IPS-18a (cell line): ENCODE data around the gene FRAS1.
A peak's percentile ranks its signal among the peaks of the same experiment; 100 is the strongest.

Experiments used
- H3K27ac ChIP-seq: one replicate; pipeline ENCODE4 v1.5.1; 2013; ENCODE audit warnings: low read length
- H3K27me3 ChIP-seq: one replicate; pipeline ENCODE4 v1.6.1; 2013; ENCODE audit warnings: mild to moderate bottlenecking, low read length; ENCODE audit not compliant: control insufficient read depth, insufficient read depth
- H3K36me3 ChIP-seq: one replicate; pipeline ENCODE4 v1.6.1; 2013; ENCODE audit warnings: low read depth, low read length; ENCODE audit not compliant: control insufficient read depth
- H3K4me1 ChIP-seq: one replicate; pipeline ENCODE4 v1.6.1; 2013; ENCODE audit warnings: low read depth, low read length; ENCODE audit not compliant: control insufficient read depth
- H3K4me3 ChIP-seq: one replicate; pipeline ENCODE4 v1.5.1; 2013; ENCODE audit warnings: low read length
- H3K9ac ChIP-seq: one replicate; pipeline ENCODE4 v1.6.1; 2013; ENCODE audit warnings: mild to moderate bottlenecking, low read length, moderate library complexity
- H3K9me3 ChIP-seq: one replicate; pipeline ENCODE4 v1.6.1; 2013; ENCODE audit warnings: low read depth, low read length; ENCODE audit not compliant: control insufficient read depth

Gene FRAS1

DNA sequence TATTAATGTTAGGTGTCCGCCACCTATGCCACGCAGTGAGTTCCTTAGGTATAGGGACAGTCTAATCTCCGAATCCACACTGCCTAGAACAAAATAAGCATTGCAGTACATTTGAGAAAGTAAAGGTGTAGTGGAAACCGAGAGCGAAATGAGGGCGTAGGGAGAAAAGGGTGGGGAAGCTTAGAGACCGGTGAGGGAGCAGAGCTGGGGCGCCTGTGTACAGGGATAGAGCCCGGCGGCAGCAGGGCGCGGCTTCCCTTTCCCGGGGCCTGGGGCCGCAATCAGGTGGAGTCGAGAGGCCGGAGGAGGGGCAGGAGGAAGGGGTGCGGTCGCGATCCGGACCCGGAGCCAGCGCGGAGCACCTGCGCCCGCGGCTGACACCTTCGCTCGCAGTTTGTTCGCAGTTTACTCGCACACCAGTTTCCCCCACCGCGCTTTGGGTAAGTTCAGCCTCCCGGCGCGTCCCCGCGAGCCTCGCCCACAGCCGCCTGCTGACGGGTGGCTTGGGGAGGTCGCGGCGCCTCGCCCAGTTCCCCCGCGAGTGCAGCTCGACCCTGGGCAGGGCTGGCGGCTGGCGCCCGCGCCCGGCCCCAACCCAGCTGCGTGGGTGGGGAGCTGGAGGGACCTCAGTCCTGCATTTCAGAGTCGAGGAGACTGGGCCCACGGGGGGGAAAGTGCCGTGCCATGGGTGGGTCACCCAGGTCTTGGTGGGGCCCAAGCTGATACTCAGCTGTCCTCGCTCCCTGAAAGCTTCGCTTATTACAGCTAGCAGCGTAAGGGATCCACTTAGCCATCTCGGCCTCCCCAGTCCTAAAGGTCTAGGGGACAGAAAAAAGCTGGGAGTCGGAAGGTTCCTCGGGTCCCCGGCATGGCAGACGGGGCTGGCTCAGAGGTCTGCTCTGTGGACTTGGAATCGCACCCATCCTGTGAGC lies 494.6 kb downstream of the FRAS1 start, which contains the start of gene ANXA3:
TSS of gene ANXA3 (plus strand) at position 351 of the 932 bp plus-strand sequence. CDS start 2,704 bp downstream, outside the sequence.
- no peaks in the 10 kb centered on the region for H3K36me3 ChIP-seq
- H3K4me3 ChIP-seq = peak within 1 kb of the TSS; percentile 85
- H3K27me3 ChIP-seq = peaks cover 40% of the 10 kb centered on the region
- H3K9me3 ChIP-seq = no peaks in the 10 kb centered on the region
- H3K27ac ChIP-seq = peak within 1 kb of the TSS; percentile 77
- peaks cover 28% of the 10 kb centered on the region for H3K4me1 ChIP-seq
- peak within 1 kb of the TSS; percentile 92 for H3K9ac ChIP-seq

DNA sequence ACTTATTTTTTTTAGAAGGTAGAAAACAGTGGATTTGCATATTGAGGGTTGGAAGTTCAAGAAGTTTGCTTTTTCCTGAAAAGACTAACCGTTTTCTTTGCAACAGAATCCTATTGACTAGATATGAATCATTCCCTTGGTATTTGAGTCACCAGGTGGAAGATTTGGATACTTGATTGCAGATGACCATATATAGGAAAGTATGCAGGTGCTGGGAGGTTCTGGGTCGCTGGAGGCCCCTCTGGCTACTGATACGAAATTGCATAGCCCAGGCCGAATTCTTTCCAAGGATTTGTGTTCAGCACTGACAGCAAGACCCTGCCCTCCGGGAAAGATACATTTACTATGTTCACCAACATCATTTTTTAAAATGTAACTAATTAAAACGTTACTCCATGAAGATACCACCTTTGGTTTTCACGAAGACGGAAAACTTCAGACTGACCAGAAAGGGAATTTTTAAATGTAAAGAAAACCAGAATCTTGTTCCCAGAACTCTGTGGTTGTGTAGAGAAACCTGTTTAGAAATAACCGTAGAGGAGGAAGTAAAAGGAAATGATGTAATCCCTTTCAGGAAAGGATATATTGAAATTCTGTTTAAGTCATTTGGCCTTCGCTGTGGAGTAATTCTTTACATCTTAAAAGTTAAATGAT lies 495.4 kb downstream of the FRAS1 start:
- peak overlapping the region; percentile 85 for H3K4me3 ChIP-seq
- H3K27ac ChIP-seq = peak overlapping the region; percentile 77
- H3K27me3 ChIP-seq = peaks cover 40% of the 10 kb centered on the region

DNA sequence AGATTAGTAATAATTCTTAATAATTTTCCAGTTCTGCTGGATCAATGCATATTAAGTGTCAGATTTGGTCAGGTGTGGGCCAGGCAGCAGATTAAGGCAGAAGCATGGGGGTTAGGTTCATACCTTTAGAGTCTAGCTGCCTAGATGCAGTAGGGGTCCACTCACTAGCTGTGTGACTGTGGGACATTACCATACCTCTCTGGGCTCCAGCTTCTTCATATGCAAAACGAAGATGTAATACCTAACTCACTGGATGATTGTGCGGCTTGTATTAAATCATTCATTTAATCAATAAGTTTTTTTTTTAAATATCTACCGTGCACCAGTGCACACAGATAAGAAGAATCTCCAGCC lies 495.9 kb downstream of the FRAS1 start:
- Histone ChIP-seq H3K27me3 (peaks cover 40% of the 10 kb centered on the region), H3K9me3 (no peaks in the 10 kb centered on the region), H3K27ac (no peak overlapping the region), H3K9ac (peak overlapping the region; percentile 92), H3K4me3 (peak overlapping the region; percentile 85), H3K4me1 (peaks cover 28% of the 10 kb centered on the region), H3K36me3 (no peaks in the 10 kb centered on the region)

More for the DNA sequence above, 495.4 kb downstream of the FRAS1 start:
- Histone ChIP-seq H3K9me3 (no peaks in the 10 kb centered on the region), H3K4me1 (peaks cover 28% of the 10 kb centered on the region), H3K36me3 (no peaks in the 10 kb centered on the region), H3K9ac (peak overlapping the region; percentile 92)

DNA sequence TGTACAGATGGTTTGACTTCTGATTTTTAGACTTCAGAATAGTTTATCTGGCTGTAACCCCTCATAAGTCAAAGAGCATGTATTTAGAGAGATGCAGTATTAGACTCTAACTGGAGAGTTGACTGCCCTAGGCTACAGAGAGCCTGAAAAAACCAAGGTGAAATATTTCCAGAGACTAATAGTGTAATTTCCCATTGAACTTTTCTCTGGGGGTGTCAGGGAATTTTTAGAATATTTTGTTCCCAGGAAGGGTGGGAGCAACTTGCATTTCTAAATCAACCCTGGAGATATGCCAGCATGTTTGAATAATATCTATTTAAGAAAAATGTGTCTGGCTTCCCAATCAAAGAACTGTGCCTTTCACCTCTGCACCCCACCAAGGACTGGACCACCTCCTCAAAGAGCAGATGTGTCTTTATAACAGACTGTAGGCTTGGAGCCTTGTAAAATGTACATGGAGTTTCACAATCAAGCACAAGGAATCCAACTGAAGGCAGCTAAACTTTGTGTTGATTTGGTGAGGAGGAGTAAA lies 496.5 kb downstream of the FRAS1 start:
- no peaks in the 10 kb centered on the region for H3K36me3 ChIP-seq
- H3K4me3 ChIP-seq = no peak overlapping the region
- no peaks in the 10 kb centered on the region for H3K9me3 ChIP-seq
- H3K9ac ChIP-seq = no peak overlapping the region
- peaks cover 40% of the 10 kb centered on the region for H3K27me3 ChIP-seq
- H3K27ac ChIP-seq = no peak overlapping the region
- H3K4me1 ChIP-seq = peaks cover 28% of the 10 kb centered on the region

DNA sequence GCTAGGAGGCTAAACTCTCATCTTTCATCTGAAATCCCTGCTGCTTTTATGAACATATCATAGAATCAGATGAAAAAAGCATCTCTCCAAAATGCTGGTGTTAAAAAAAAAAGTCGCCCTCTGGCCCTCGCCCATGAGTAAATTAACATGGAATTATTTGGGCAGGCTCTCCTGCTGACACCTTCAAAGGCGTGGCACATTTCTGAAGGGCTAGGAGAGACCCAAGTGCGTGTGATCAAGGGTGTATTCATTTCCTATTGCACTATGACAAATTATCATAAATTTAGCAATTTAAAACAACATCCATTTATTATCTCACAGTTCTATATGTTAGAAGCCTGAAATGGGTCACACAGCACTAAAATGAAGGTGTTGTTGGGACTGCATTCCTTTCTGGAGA lies 499.5 kb downstream of the FRAS1 start:
- Histone ChIP-seq H3K4me3 (no peak overlapping the region), H3K36me3 (no peaks in the 10 kb centered on the region), H3K9ac (no peak overlapping the region), H3K27ac (no peak overlapping the region), H3K9me3 (no peaks in the 10 kb centered on the region), H3K27me3 (peaks cover 17% of the 10 kb centered on the region), H3K4me1 (peaks cover 22% of the 10 kb centered on the region)

DNA sequence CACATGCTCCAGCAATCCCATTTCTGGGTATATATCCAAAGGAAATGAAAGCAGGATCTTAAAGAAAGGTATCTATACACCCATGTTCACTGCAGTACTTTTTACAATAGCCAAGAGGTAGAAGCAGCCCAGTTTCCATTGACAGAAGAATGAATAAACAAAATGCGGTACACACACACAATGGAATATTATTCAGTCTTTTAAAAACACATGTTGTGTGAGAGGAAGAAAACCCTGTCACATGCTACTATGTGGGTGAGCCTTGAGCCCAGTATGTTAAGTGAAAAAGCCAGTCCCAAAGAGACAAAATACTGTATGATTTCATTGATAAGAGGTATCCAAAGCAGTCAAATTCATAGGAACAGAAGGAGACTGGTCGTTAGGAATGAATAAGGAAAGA lies 500.7 kb downstream of the FRAS1 start:
- Histone ChIP-seq H3K9me3 (no peaks in the 10 kb centered on the region), H3K27ac (no peak overlapping the region), H3K4me3 (no peak overlapping the region), H3K4me1 (peaks cover 21% of the 10 kb centered on the region), H3K27me3 (peaks cover 6% of the 10 kb centered on the region), H3K36me3 (no peaks in the 10 kb centered on the region), H3K9ac (no peak overlapping the region)

DNA sequence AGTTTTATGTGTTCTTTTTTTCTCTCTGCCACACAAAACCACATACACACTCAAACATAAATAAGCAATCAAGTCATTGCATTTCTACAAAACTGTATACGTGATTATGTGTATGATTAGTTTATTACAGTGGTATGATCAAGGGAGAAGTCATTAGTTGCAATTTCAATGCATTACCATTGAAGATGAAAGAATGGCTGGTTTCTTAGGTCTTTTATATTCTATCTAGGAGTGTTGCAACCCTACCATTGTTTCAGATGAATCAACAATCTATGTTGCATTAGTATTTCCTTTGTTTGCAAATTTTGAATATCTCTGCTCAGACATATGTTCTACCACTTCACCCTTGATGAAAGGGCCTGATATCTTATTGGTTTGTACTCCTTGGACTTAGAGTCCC lies 501.3 kb downstream of the FRAS1 start:
- no peaks in the 10 kb centered on the region for H3K36me3 ChIP-seq
- peaks cover 15% of the 10 kb centered on the region for H3K4me1 ChIP-seq
- no peak overlapping the region for H3K27ac ChIP-seq
- H3K9me3 ChIP-seq = no peaks in the 10 kb centered on the region
- no peak overlapping the region for H3K9ac ChIP-seq
- H3K27me3 ChIP-seq = peaks cover under 1% of the 10 kb centered on the region
- no peak overlapping the region for H3K4me3 ChIP-seq

DNA sequence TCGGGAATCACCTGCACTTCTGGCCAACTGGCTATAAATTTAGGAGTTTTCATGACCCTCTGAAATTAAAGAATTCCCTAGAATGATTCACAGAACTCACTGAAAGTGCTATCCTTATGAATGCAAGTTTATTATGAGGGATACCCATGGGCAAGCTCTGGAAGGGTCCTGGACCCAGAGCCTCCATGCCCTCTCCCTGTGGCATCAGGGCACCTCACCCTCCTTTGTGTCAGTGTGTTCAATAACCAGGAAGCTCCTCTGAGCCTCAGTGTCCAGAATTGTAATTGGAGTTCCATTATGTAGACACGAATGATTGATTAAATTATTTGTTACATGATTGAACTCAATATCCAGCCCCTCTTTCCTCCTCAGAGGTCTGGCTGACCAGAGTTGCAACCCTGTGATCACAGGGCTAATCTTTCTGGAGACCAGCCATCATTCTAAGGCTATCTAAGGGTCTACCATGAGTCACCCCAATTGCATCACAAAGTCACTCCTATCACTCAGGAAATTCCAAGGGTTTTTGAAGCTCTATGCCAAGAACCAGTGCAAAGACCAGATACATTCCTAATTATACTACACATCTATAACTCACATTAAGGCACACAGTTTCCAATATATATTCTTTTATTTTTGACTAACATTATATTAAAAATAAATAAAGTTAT lies 503.3 kb downstream of the FRAS1 start:
- peaks cover 11% of the 10 kb centered on the region for H3K4me1 ChIP-seq
- H3K4me3 ChIP-seq = no peak overlapping the region
- H3K27me3 ChIP-seq = no peaks in the 10 kb centered on the region
- no peak overlapping the region for H3K9ac ChIP-seq
- H3K9me3 ChIP-seq = no peaks in the 10 kb centered on the region
- H3K27ac ChIP-seq = no peak overlapping the region
- no peaks in the 10 kb centered on the region for H3K36me3 ChIP-seq

DNA sequence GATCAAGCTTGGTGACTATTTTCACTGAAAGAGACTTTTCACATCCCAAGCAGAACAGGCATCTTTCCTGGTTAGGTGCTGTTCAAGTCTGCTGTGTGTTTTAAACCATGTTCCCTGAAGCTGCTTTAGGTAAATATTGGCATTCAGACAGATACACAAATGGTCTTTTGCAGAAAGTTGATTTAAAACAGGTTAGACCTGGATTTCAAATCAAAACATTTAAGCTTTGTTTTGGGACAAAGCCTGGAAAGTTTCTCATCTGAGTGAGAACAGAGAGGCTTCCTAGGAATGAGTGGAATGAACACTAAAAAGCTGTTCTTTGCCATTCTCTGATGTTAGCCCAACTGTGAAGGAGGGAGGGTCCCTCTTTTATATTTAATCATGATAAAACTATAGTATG lies 504.6 kb downstream of the FRAS1 start:
- H3K27ac ChIP-seq = no peak overlapping the region
- no peaks in the 10 kb centered on the region for H3K36me3 ChIP-seq
- H3K4me3 ChIP-seq = no peak overlapping the region
- H3K27me3 ChIP-seq = no peaks in the 10 kb centered on the region
- no peak overlapping the region for H3K9ac ChIP-seq
- no peaks in the 10 kb centered on the region for H3K9me3 ChIP-seq
- peaks cover 17% of the 10 kb centered on the region for H3K4me1 ChIP-seq

DNA sequence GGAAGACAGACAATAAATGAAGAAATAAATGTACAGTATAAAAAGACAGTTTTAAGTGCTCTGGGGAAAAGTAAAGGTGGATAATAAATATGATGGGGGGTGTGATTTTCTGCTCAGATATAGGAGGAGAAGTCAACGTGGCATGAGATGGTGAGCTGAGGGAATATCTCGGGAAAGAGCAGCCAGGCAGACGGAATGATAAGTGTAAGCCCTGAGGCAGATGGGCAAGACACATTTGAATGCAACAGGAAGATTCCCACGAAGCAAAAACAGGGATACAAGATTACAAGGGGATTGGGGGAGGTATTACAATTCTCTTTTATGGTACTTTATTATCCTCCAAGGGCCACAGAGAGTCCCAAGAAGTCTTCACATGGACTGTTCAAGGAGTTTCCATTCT lies 505.6 kb downstream of the FRAS1 start:
- no peaks in the 10 kb centered on the region for H3K27me3 ChIP-seq
- H3K27ac ChIP-seq = no peak overlapping the region
- H3K4me1 ChIP-seq = peaks cover 28% of the 10 kb centered on the region
- H3K9ac ChIP-seq = no peak overlapping the region
- H3K4me3 ChIP-seq = no peak overlapping the region
- H3K36me3 ChIP-seq = no peaks in the 10 kb centered on the region
- no peaks in the 10 kb centered on the region for H3K9me3 ChIP-seq

DNA sequence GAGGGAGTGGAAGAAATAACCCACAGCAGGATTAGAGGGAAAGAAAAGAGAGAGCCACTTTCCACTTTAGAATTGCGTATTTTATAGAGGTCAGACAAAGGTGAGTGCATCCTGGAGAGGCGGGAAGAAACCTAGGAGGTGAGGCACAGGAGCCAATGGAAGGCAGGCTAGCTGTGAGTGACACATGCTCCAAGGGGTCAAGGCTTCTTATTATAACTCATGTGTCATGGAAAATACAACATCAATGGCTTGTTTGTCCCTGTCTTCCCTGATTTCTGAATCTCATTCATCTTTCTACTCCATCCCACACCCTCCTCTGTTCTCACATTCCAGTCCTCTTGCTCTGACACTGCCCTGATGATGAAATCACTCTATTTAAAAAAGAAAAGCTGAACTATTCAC lies 508.8 kb downstream of the FRAS1 start:
- Histone ChIP-seq H3K9me3 (no peaks in the 10 kb centered on the region), H3K27ac (no peak overlapping the region), H3K4me1 (peaks cover 27% of the 10 kb centered on the region), H3K4me3 (no peak overlapping the region), H3K27me3 (no peaks in the 10 kb centered on the region), H3K9ac (no peak overlapping the region), H3K36me3 (no peaks in the 10 kb centered on the region)
